ENCODE measurements around the gene ERN1.
"Not testable (repeated sequence)": the region's sequence is repeated elsewhere in the genome, so short reads cannot be mapped to it uniquely, and the experiment has no call there.

ERN1 gene

DNA sequence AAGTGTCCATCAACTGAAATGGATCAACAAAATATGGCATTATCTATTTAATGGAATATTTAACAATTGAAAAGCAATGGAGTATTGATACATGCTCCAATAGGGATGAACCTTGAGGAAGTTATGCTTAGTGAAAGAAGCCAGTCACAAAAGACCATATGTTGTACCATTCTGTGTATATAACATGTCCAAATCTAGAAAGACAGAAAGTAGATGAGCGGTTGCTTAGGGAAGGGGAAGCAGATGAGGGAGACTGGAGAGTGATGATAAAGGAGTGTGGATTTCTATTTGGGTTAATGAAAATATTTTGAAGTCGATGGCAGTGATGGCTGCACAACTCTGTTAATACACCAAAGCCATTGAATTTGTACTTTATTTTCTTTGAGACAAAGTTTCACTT is 8.5 kb upstream of the ERN1 start:
- no peaks in the 10 kb centered on the region for H3K9me3 Mint-ChIP-seq
- no peaks in the 10 kb centered on the region for H3K36me3 Mint-ChIP-seq
- H3K27ac Mint-ChIP-seq = no peak overlapping the region
- no peak for ATAC-seq (replicated peaks)
- no peak overlapping the region for H3K4me3 Mint-ChIP-seq
- peaks cover 0 to 4% of the 10 kb centered on the region in 2 donors for H3K27me3 Mint-ChIP-seq
- peaks cover 3 to 4% of the 10 kb centered on the region in 2 donors for H3K4me1 Mint-ChIP-seq
- DNase-seq = no peak

DNA sequence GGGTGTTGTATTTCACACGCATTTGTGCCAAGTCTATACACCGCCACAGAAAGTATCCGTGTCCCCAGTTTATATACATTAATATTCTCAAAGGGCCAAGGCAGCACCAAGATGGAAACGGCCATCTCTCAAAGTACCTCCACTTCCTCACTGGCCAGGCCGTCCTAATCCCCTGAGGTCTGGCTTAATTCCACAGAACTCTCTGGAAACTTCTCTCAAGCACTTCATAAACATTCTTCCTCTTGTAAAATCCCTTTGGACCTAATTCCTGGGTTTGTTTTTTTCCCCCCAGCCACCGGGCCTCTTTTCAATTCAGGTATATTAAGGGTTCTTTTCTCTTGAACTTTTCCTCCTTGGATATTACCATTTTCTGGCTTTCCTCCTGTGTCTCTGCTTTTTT is 5.1 kb upstream of the ERN1 start:
- Mint-ChIP-seq H3K4me1 (peaks cover 21 to 35% of the 10 kb centered on the region in 2 donors), H3K27ac (no peak overlapping the region), H3K36me3 (no peaks in the 10 kb centered on the region), H3K4me3 (no peak overlapping the region), H3K27me3 (peaks cover 0 to 4% of the 10 kb centered on the region in 2 donors), H3K9me3 (no peaks in the 10 kb centered on the region)
- no peak for ATAC-seq (replicated peaks)
- DNase-seq = no peak

DNA sequence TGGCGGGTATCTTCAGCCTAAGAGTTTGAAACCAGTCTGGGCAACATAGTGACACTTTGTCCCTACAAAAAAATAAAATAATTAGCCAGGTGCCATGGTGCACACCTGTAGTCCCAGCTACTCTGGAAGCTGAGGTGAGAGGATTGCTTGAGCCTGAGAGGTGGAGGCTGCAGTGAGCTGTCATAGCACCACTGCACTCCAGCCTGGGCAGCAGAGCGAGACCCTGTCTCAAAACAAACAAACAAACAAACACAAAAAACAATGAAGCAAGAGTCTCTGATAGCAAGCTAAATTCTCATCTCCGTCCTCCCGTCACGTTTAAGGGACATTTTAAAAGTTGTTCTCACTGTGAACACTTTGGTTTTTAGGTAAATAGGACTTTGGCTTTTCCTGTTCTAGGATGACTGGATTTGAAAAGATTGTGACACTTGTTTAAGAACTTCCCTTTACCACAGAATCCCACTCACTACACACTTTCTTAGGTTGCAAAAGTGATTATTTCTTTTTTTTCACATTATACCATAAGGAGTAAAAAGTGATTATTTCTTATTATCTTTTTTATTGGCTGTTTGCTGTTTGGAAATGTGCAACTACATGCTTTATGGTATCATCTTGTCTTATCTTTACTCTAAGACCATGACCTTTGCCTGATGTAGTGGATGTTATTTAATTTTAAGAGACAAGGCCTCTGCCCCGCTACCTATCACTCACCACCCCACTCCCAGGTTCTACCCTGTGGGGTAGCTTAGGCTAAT is 4.4 kb upstream of the ERN1 start:
- Mint-ChIP-seq H3K36me3 (no peaks in the 10 kb centered on the region), H3K4me3 (no peak overlapping the region), H3K9me3 (no peaks in the 10 kb centered on the region), H3K4me1 (peaks cover 21 to 35% of the 10 kb centered on the region in 2 donors), H3K27me3 (peaks cover 0 to 4% of the 10 kb centered on the region in 2 donors), H3K27ac (no peak overlapping the region)
- no peak for DNase-seq
- no peak for ATAC-seq (replicated peaks)

DNA sequence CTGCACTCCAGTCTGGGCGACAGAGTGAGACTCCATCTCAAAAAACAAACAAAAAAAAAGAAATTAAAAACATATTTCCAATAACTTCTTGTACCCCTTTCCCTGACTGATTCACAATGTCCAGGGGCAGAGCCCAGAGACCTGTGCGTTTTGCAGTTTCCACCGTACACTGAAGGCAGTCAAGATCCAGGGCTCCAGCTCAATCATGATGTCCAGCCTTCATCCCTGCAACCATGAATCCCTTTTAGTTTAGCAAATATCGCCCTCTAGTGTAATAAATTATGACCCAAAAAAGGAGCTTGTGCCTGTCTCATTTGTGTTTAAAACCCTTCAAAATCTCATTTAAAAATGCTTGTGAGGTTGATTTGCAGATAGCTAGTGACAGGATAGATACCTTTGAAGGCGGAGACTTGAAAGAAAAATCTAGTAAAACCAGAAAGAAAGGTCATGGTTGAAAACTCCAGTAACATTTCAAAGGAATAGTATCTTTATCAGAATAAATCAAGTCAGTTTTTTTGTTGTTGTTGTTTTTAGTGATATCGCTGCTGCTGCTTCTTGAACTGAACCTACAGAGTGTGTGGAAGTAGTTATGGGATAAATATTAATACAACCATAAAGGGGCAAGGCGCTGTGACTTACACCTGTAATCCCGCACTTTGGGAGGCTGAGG is 3.7 kb upstream of the ERN1 start:
- Mint-ChIP-seq H3K4me3 (no peak overlapping the region), H3K36me3 (no peaks in the 10 kb centered on the region), H3K9me3 (no peaks in the 10 kb centered on the region), H3K4me1 (peaks cover 26 to 42% of the 10 kb centered on the region in 2 donors), H3K27ac (no peak overlapping the region), H3K27me3 (peaks cover 0 to 4% of the 10 kb centered on the region in 2 donors)
- DNase-seq (no peak), ATAC-seq (replicated peaks) (no peak)

DNA sequence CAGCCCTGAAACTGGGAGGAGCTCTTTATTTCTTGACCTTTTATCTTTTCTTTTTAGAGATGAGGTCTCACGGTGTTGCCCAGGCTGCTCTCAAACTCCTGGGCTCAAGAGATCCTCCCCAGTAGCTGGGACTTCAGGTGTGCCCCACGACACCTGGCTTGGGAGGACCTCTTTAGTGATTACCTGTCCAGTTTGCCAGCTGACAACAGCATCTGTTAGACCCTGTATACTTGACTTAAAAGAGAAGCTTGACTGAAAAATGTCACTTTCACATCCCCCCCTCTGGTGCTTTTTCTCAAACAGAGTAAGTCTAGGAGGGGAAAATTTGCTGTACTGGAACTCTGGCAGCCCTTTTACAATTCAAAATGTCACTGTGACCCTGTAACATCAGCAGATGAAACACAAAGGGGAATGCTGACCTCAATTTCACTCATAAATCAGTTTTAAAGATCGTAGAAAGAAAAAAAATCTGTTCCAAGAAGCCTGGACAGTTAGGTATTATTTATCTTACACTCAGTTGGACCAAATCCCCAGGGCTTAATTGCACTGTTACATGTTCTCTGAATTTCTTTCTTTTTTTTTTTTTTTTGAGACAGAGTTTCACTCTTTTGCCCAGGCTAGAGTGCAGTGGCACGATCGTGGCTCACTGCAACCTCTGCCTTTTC is 1.8 kb upstream of the ERN1 start:
- no peaks in the 10 kb centered on the region for H3K9me3 Mint-ChIP-seq
- peak; percentile 30 to 31 for ATAC-seq (replicated peaks)

DNA sequence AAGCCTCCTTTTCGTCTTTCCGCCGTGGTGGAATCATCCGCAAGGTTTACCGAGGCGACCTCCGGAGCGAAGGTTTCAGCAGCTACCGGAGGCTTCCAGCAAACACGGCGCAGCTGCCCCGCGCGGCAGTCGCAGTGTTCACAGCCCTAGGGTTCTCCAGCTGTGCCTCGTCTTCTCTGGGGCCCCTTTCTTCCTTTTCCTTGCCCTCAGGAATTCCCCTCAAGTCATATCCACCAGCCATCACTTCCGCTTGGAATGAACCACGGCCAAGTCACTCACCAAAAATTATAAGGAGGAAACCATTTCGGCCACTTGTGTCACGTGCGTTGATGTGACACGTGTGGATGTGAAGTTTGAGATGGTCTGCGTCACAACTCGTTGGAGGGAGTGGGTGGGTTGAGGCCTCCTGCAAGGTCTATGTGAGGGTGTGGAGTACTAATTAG is 636 bp upstream of the ERN1 start:
- H3K9me3 Mint-ChIP-seq = no peaks in the 10 kb centered on the region
- peak overlapping the region; percentile 95 for H3K27ac Mint-ChIP-seq
- H3K4me3 Mint-ChIP-seq = peak overlapping the region; percentile 83 to 84
- H3K36me3 Mint-ChIP-seq = no peaks in the 10 kb centered on the region
- peaks cover 26 to 43% of the 10 kb centered on the region in 2 donors for H3K4me1 Mint-ChIP-seq
- no peaks in the 10 kb centered on the region for H3K27me3 Mint-ChIP-seq
- DNase-seq = peak; percentile 43
- ATAC-seq (replicated peaks) = peak; percentile 26 to 30

More for the DNA sequence above, 1.8 kb upstream of the ERN1 start:
- Mint-ChIP-seq H3K36me3 (no peaks in the 10 kb centered on the region), H3K27me3 (peaks cover 0 to under 1% of the 10 kb centered on the region in 2 donors), H3K4me3 (peak overlapping the region; percentile 10 to 36), H3K27ac (peak overlapping the region; percentile 73), H3K4me1 (peaks cover 26 to 43% of the 10 kb centered on the region in 2 donors)
- DNase-seq = peak; percentile 24

DNA sequence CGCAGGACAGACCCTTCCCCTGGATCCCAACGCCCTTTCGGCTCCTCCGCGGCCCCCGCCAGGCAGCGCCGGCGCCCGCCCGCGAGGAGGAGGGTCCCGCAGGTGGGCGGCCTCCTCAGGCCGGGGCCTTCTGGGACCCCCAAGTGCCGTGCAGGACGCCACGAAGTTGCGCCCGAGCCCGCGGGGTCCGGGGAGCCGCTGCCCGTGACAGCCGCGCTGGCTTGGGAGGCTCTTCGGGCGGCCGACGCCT is 504 bp downstream of the ERN1 start:
- Mint-ChIP-seq H3K9me3 (no peaks in the 10 kb centered on the region), H3K4me3 (peak overlapping the region; percentile 83 to 84), H3K4me1 (peaks cover 27 to 43% of the 10 kb centered on the region in 2 donors), H3K27me3 (no peaks in the 10 kb centered on the region), H3K27ac (no peak overlapping the region), H3K36me3 (peaks cover 2 to 4% of the 10 kb centered on the region in 2 donors)
- DNase-seq (no peak), ATAC-seq (replicated peaks) (no peak)

DNA sequence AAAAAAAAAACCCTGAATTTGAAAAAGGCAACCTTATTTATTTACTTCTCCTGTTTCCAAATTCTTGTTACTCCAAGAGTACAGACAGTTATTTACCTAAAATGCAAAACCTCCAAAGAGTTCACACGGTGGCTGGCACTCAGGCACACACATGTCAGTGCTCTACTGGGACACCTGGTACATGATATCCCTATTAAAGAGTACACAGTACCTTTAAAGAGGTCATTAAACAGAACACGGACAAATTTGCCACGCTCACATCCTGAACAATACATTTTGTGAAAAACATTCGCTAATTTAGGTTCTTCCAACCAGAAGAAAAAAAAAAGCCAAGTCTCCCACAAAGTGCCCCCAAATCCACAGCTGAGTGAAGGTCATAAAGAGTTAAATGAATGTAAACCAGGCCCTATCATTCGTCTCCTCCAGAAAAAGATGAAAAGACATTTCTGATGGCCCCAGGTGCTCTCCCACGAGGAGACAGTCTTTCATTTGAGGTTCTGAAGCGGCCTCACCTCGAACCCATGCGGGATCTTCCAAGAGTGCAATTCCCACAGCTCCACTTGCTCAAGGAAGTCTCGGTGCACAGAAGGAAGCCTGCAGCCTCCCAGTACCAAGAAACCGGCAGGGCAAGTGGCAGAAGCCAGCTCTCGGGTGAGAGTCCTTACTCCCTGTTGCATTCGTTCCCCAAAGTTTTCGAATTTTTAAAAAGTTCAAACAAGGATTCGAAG is 993 bp downstream of the ERN1 start:
- Mint-ChIP-seq H3K27ac (peak overlapping the region; percentile 51), H3K4me3 (peak overlapping the region; percentile 81 to 83), H3K27me3 (no peaks in the 10 kb centered on the region), H3K36me3 (peaks cover 3 to 6% of the 10 kb centered on the region in 2 donors), H3K4me1 (peaks cover 28 to 43% of the 10 kb centered on the region in 2 donors), H3K9me3 (no peaks in the 10 kb centered on the region)
- ATAC-seq (replicated peaks) (no peak), DNase-seq (no peak)

DNA sequence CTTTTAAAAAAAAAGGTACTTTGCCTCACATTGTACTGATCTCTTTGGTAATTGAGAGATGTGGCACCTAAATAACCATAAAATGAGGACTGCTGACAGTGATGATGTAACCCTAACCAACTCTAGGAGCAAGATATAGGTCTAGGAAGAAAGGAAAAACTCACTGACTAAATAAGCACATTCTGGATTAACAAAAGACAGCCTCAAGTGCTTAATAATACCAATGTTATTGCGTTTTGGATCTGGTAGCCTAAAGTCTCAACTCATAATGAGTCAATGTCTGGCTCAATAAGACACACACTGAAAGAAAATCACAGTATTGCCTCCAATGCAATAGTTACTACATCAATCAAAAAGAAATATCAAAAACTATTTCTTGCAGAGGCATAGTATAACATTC is 3.0 kb downstream of the ERN1 start:
- Mint-ChIP-seq H3K27ac (no peak overlapping the region), H3K9me3 (no peaks in the 10 kb centered on the region), H3K4me3 (no peak overlapping the region), H3K27me3 (no peaks in the 10 kb centered on the region), H3K36me3 (peaks cover 3 to 6% of the 10 kb centered on the region in 2 donors), H3K4me1 (peaks cover 22 to 27% of the 10 kb centered on the region in 2 donors)
- no peak for DNase-seq
- no peak for ATAC-seq (replicated peaks)

DNA sequence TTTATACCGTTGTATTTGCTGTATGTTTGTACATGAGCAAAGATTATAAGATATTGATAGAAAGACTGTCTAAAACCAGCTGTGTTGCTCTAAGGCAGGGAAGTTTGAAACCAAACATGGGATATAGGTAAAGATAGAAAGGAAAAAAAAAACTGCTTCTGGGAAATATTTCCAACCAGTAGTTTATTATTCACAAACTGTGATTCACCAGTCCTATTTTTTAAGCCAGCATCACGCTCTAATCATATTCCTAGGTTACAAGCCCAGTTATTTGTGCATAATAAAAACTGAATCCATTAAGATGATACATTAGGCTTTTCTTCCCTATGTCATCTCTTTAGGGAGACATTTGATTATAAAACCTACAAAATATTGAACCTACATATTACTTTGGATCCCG is 4.0 kb downstream of the ERN1 start:
- Mint-ChIP-seq H3K4me1 (peaks cover 17 to 25% of the 10 kb centered on the region in 2 donors), H3K27me3 (no peaks in the 10 kb centered on the region), H3K27ac (no peak overlapping the region), H3K36me3 (peaks cover 3 to 6% of the 10 kb centered on the region in 2 donors), H3K4me3 (no peak overlapping the region), H3K9me3 (no peaks in the 10 kb centered on the region)
- DNase-seq (no peak), ATAC-seq (replicated peaks) (no peak)

DNA sequence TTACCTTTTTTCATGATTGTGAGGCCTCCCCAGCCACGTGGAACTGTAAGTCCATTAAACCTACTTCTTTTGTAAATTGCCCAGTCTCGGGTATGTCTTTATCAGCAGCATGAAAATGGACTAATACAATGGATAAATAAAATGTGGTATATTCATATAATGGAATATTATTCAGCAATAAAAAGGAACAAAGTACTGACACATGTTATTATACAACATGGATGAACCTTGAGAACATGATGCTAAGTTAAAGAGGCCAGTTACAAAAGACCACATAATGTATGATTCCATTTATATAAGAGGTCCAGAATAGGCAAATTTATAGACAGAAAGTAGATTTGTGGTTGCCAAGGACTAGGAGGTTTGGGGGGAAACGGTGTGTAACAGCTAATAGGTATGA is 5.3 kb downstream of the ERN1 start:
- DNase-seq = no peak
- H3K27me3 Mint-ChIP-seq = no peaks in the 10 kb centered on the region
- peaks cover 3 to 6% of the 10 kb centered on the region in 2 donors for H3K36me3 Mint-ChIP-seq
- no peaks in the 10 kb centered on the region for H3K9me3 Mint-ChIP-seq
- ATAC-seq (replicated peaks) = no peak
- H3K4me3 Mint-ChIP-seq = no peak overlapping the region
- H3K27ac Mint-ChIP-seq = no peak overlapping the region
- H3K4me1 Mint-ChIP-seq = peaks cover 15 to 26% of the 10 kb centered on the region in 2 donors

DNA sequence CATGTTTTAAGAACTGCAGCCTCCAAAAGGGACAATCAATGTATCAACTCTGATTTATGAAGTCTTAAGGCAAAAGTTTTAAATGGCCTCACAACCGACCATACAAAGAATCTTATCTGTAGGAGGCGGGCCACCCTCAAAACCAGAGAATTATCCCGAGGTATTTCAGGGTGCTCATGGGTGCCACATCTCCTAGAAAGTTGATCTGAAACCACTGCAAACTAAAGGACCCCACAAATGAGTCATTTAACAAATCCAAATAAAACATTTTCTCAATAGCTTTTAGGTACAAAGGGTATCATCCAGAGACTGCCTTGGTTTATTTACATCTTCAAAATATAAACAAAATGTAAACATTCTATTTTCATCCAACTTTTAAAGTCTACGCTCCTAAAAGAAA is 6.8 kb downstream of the ERN1 start:
- Mint-ChIP-seq H3K4me3 (no peak overlapping the region), H3K9me3 (no peaks in the 10 kb centered on the region), H3K36me3 (peaks cover 3 to 6% of the 10 kb centered on the region in 2 donors), H3K27me3 (no peaks in the 10 kb centered on the region), H3K4me1 (peaks cover 13 to 18% of the 10 kb centered on the region in 2 donors), H3K27ac (no peak overlapping the region)
- ATAC-seq (replicated peaks) (peak; percentile 16 to 25), DNase-seq (no peak)

DNA sequence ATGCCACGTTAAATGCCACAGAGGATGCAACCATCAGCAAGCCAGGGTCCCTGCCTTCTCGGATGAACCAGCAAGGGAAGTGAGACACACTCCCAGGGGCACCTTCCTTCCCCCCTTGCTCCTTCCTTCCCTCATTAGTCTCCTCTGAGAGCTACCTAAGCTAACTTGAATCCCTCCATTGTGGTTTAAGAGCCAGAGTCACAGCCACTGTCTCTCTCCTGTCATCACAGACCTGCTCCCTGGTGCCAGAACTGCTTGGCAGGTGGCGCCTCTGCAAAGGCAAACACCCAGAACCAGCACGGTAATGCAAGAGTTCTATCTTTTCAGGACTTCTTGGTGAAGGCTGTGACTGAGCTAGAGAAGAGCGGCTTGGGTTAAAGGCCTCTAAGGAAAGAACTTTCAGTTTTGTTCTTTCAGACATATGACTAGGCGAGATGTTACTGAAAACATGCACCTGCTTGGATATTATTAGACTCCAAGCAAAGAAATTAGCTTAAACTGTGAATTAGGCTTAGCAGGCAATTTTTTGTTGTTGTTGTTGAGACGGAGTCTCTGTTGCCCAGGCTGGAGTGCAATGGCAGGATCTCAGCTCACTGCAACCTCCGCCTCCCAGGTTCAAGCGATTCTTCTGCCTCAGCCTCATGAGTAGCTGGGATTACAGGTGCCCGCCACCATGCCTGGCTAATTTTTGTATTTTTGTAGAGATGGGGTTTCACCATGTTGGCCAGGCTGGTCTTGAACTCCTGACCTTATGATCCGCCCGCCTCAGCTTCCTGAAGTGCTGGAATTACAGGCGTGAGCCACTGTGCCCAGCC is 8.8 kb downstream of the ERN1 start:
- H3K27me3 Mint-ChIP-seq, H3K36me3 Mint-ChIP-seq, DNase-seq, H3K9me3 Mint-ChIP-seq: not testable (repeated sequence)
- ATAC-seq (replicated peaks) = peak; percentile 86 to 87
- peaks cover 13 to 20% of the 10 kb centered on the region in 2 donors for H3K4me1 Mint-ChIP-seq
- peak overlapping the region; percentile 73 for H3K27ac Mint-ChIP-seq
- peak overlapping the region; percentile 37 to 76 for H3K4me3 Mint-ChIP-seq

Data from stimulated activated naive B cell treated with anti-CD40 and anti-IgM and Interleukin-4, amounts not matched to agents 10 μg/mL and 1 μg/mL and 100 μg/mL, for 72 hours (primary cell).